AG04449 (cell line): ENCODE results near the gene PDXP.

Source experiments
- CTCF ChIA-PET: fragments of 350-600 bp; formaldehyde crosslinking; extraction: SDS; loops from one replicate; lab custom pipeline; 2021; ENCODE audit warnings: antibody characterized with exemption; lab: Yijun Ruan, JAX
- POLR2A ChIA-PET: fragments of 400-600, 350-600 bp; formaldehyde crosslinking; extraction: SDS; loops from one replicate; lab custom pipeline; 2020; ENCODE audit warnings: antibody characterized with exemption, inconsistent platforms; lab: Yijun Ruan, JAX
- DNase-seq: peaks from one replicate; pipeline ENCODE4 v3.0.0-alpha.2; 2010; ENCODE audit warnings: low read depth, low spot score
- H3K4me3 ChIP-seq: 2 replicates; pipeline ENCODE4 v1.5.1; 2011; ENCODE audit warnings: low read depth, mild to moderate bottlenecking, control low read depth, low read length
- CTCF ChIP-seq: IDR thresholded peaks from one replicate; pipeline ENCODE4 v1.5.1; 2011; ENCODE audit warnings: mild to moderate bottlenecking, moderate library complexity, low read length, control low read depth, inconsistent platforms; ENCODE audit not compliant: insufficient read depth; ENCODE audit errors: missing control alignments

The PDXP gene

GRCh38 chr22:37709445-37709765, 50.9 kb downstream of the PDXP start:
- H3K4me3 ChIP-seq: no peak overlapping the region
- no peak for TF ChIP-seq CTCF
- DNase-seq: no peak
- ChIA-PET CTCF (no interaction called here), POLR2A (no interaction called here)

- H3K4me3 ChIP-seq: no peak overlapping the region
- CTCF ChIA-PET: interaction anchor here (1.0 kb wide), 1 partner anchor 15 kb away, joined by 3 read pairs; no protein-coding TSS in a partner anchor
- no peak for DNase-seq
- POLR2A ChIA-PET: interaction anchor here (1.3 kb wide), 1 partner anchor 36 kb away, joined by 3 read pairs; the partner anchor contains the start of gene LGALS1
- TF ChIP-seq CTCF: no peak
Measured at GRCh38 chr22:37710675-37711074, 52.2 kb downstream of the PDXP start.

DNA sequence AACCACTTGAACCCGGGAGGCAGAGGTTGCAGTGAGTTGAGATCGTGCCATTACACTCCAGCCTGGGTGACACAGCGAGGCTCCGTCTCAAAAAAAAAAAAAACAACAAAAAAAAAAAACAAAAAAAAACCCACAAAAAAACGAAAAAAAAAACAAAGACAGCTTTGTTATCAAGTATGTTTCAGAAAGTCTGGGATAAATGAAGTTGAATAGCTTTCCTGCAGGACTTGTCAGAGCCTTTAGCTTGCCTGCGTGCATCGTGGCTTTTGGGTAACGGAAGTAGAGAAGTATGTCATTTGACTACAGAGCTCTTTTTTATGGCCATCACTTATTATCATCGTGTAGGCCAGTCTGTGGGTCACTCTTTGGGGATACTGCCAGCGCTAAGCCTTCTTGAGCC, 53.0 kb downstream of the PDXP start:
- no peak for DNase-seq
- H3K4me3 ChIP-seq: no peak overlapping the region
- POLR2A ChIA-PET: interaction anchor here (1.3 kb wide), 1 partner anchor 36 kb away, joined by 3 read pairs; the partner anchor contains the start of gene LGALS1
- no peak for TF ChIP-seq CTCF
- CTCF ChIA-PET: interaction anchor here (0.8 to 1.3 kb wide), 3 partner anchors 14 to 85 kb away, joined by 3 to 5 read pairs (median 3); partner anchors contain the start of gene TRIOBP

- ChIA-PET CTCF (interaction anchor here (0.8 kb wide), 1 partner anchor 89 kb away, joined by 3 read pairs; no protein-coding TSS in a partner anchor), POLR2A (no interaction called here)
- TF ChIP-seq CTCF: no peak
- H3K4me3 ChIP-seq: no peak overlapping the region
- DNase-seq: no peak
Measured at GRCh38 chr22:37713761-37714160, 55.2 kb downstream of the PDXP start.

- no peak for DNase-seq
- POLR2A ChIA-PET: no interaction called here
- H3K4me3 ChIP-seq: no peak overlapping the region
- CTCF ChIA-PET: interaction anchor here (1.1 to 1.4 kb wide), 2 partner anchors 17 to 22 kb away, joined by 3 to 4 read pairs; no protein-coding TSS in a partner anchor
- no peak for TF ChIP-seq CTCF
Measured at GRCh38 chr22:37714634-37715033, 56.1 kb downstream of the PDXP start.

DNA sequence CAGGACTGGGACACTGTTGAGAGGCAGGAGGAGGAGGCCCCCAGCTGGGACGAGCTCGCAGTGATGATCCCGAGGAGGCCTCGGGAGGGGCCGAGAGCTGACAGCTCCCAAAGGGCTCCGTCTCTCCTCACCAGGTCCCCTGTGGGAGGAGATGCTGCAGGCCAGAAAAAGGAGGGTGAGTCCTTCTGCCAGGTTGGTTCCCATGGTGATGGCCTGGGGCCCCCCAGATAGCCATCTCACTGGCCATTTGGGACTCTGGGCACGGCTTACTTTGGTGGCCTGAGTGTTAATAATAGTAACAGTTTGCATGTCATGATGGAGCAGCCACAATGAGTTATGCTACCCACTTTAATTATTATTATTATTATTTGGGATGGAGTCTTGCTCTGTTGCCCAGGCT, 57.2 kb downstream of the PDXP start:
- CTCF ChIA-PET: no interaction called here
- DNase-seq: no peak
- H3K4me3 ChIP-seq: no peak overlapping the region
- no peak for TF ChIP-seq CTCF
- POLR2A ChIA-PET: no interaction called here
